Loucy (cell line): ENCODE results near the gene STIM1.

ENCODE experiments used
- H2AFZ ChIP-seq: fragments of 200-600 bp; sonication (generic); 2 replicates; pipeline ENCODE4 v1.6.0; 2016; ENCODE audit warnings: antibody characterized with exemption, mild to moderate bottlenecking, low read length, moderate library complexity
- H3F3A ChIP-seq: fragments of 200-600 bp; 2 replicates; pipeline ENCODE4 v1.6.0; 2016; ENCODE audit warnings: antibody characterized with exemption, low read depth, mild to moderate bottlenecking
- H3K27me3 ChIP-seq: fragments of 200-600 bp; sonication (generic); 2 replicates; pipeline ENCODE4 v1.6.1; 2014; ENCODE audit warnings: low read length, mild to moderate bottlenecking; ENCODE audit not compliant: insufficient read depth, poor library complexity, severe bottlenecking
- H3K36me3 ChIP-seq: fragments of 200-600 bp; sonication (generic); 2 replicates; pipeline ENCODE4 v1.6.1; 2016; ENCODE audit warnings: low read length; ENCODE audit not compliant: insufficient read depth
- H3K4me1 ChIP-seq: fragments of 200-600 bp; sonication (generic); 2 replicates; pipeline ENCODE4 v1.5.1; 2014; ENCODE audit warnings: low read length, mild to moderate bottlenecking; ENCODE audit not compliant: insufficient read depth, poor library complexity, severe bottlenecking
- H3K4me2 ChIP-seq: fragments of 200-600 bp; sonication (generic); 2 replicates; pipeline ENCODE4 v1.6.0; 2014; ENCODE audit warnings: antibody characterized with exemption, low read length, low read depth, mild to moderate bottlenecking; ENCODE audit not compliant: poor library complexity, severe bottlenecking
- H3K4me3 ChIP-seq: fragments of 200-600 bp; sonication (generic); 2 replicates; pipeline ENCODE4 v1.5.1; 2014; ENCODE audit warnings: low read length, mild to moderate bottlenecking, mixed read lengths; ENCODE audit not compliant: poor library complexity, severe bottlenecking
- H3K79me2 ChIP-seq: fragments of 200-600 bp; sonication (generic); 2 replicates; pipeline ENCODE4 v1.6.1; 2014; ENCODE audit warnings: low read length; ENCODE audit not compliant: insufficient read depth
- H3K9ac ChIP-seq: fragments of 200-600 bp; sonication (generic); 2 replicates; pipeline ENCODE4 v1.6.0; 2014; ENCODE audit warnings: mild to moderate bottlenecking, low read depth, low read length, moderate library complexity; ENCODE audit not compliant: poor library complexity, severe bottlenecking
- H3K9me2 ChIP-seq: fragments of 200-600 bp; sonication (generic); replicated peaks from 2 replicates; pipeline ENCODE4 v1.6.1; 2016; ENCODE audit warnings: low read depth, low read length, mixed read lengths
- H3K9me3 ChIP-seq: fragments of 200-600 bp; sonication (generic); 2 replicates; pipeline ENCODE4 v1.6.1; 2014; ENCODE audit warnings: mild to moderate bottlenecking, antibody characterized with exemption, low read length, low read depth; ENCODE audit not compliant: insufficient read depth
- H4K20me1 ChIP-seq: fragments of 200-600 bp; sonication (generic); 2 replicates; pipeline ENCODE4 v1.6.0; 2014; ENCODE audit warnings: antibody characterized with exemption, low read length, mild to moderate bottlenecking; ENCODE audit not compliant: insufficient read depth, poor library complexity, severe bottlenecking
- EZH2phosphoT487 ChIP-seq: fragments of 200-600 bp; IDR thresholded peaks from 2 replicates; pipeline ENCODE4 v1.6.1; 2018; ENCODE audit warnings: antibody characterized with exemption, mild to moderate bottlenecking, moderate library complexity, borderline replicate concordance
- TF ChIP-seq, protein P1 (sequence below): fragments of 200-600 bp; sonication (generic); conservative IDR thresholded peaks from 2 replicates; pipeline ENCODE4 v1.5.1; 2014; ENCODE audit warnings: mild to moderate bottlenecking, antibody characterized with exemption, low read length

The STIM1 gene

DNA sequence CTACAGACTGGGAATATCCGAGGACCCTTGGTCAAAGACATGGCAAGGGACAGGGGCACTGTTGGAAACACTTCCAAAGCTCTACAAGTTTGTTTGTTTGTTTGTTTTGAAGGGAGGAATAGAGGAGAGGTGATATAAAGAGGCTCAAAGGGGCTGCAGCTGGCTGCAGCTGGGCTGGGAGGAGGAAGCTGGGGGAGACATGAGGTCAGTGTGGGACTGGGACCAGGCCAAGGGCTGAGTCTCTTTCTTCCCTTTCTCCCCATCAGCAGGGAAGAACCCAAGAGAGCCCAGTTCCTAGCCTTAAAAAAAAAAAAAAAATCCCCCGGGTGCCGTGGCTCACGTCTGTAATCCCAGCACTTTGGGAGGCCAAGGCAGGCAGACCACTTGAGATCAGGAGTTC is 19.7 kb upstream of the STIM1 start:
- peak overlapping the region; percentile 88 for H3K4me3 ChIP-seq
- peak overlapping the region; percentile 92 for H3K9ac ChIP-seq
- no peaks in the 10 kb centered on the region for H3K9me2 ChIP-seq
- no peaks in the 10 kb centered on the region for H3K27me3 ChIP-seq
- no peak for TF ChIP-seq EZH2phosphoT487
- TF ChIP-seq, protein P1, sequence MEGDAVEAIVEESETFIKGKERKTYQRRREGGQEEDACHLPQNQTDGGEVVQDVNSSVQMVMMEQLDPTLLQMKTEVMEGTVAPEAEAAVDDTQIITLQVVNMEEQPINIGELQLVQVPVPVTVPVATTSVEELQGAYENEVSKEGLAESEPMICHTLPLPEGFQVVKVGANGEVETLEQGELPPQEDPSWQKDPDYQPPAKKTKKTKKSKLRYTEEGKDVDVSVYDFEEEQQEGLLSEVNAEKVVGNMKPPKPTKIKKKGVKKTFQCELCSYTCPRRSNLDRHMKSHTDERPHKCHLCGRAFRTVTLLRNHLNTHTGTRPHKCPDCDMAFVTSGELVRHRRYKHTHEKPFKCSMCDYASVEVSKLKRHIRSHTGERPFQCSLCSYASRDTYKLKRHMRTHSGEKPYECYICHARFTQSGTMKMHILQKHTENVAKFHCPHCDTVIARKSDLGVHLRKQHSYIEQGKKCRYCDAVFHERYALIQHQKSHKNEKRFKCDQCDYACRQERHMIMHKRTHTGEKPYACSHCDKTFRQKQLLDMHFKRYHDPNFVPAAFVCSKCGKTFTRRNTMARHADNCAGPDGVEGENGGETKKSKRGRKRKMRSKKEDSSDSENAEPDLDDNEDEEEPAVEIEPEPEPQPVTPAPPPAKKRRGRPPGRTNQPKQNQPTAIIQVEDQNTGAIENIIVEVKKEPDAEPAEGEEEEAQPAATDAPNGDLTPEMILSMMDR = no peak
- peaks cover 13% of the 10 kb centered on the region for H3F3A ChIP-seq
- no peaks in the 10 kb centered on the region; the same call in 1 of the 2 replicates for H3K36me3 ChIP-seq
- peaks cover 89% of the 10 kb centered on the region for H3K4me1 ChIP-seq
- H2AFZ ChIP-seq = no peak overlapping the region
- peaks cover 98% of the 10 kb centered on the region for H3K79me2 ChIP-seq
- H4K20me1 ChIP-seq = peaks cover 76% of the 10 kb centered on the region
- no peaks in the 10 kb centered on the region for H3K9me3 ChIP-seq
- H3K4me2 ChIP-seq = peak overlapping the region; percentile 92

DNA sequence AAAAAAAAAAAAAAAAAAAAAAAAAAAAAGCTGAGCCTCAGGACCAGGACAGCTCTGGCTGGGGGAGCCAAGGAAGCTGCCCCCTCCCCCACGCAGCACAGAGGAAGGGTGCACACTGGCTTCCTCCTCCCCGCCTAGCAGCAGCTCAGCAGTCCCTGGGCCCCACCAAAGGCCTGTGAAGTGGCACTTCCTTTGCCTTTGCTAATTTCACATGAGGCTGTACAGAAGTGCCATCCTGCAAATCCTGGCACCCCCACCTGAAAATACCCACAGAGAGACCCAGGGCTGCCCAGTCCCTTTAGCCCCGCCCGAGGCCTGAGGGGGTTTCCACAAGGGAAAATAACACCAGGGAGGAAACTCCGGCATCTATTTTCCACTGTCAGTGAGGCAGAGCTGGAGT is 18.6 kb upstream of the STIM1 start:
- no peak for TF ChIP-seq EZH2phosphoT487
- TF ChIP-seq, protein P1 = no peak
- Histone ChIP-seq H3K4me2 (peak overlapping the region; percentile 92), H3K9me2 (no peaks in the 10 kb centered on the region), H3K4me1 (peaks cover 81% of the 10 kb centered on the region), H3K36me3 (no peaks in the 10 kb centered on the region), H3K27me3 (no peaks in the 10 kb centered on the region), H3K9ac (peak overlapping the region; percentile 92), H4K20me1 (peaks cover 64% of the 10 kb centered on the region), H3F3A (peaks cover 13% of the 10 kb centered on the region), H3K4me3 (peak overlapping the region; percentile 88), H2AFZ (no peak overlapping the region), H3K9me3 (no peaks in the 10 kb centered on the region), H3K79me2 (peaks cover 87% of the 10 kb centered on the region)

DNA sequence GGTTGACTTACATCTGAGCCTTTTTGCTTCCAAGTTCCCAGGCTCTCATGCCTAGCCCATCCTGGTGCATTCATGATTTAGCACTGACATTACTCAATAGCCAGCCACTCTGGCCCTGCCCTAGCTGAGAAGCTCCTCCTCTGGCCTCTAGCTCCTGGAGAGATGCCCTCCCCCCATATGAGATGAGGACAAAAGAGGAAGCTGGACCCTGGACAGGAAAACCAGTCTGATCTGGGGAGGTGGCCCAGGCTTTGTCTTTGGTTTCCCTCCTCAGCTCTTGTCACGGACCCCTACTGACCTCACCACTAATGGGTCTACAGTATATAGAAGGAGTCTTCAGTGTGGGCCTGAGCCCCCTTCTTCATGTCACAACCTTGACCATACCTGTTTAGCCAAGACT is 17.7 kb upstream of the STIM1 start:
- H3K79me2 ChIP-seq = peaks cover 78% of the 10 kb centered on the region
- H3K4me1 ChIP-seq = peaks cover 75% of the 10 kb centered on the region
- H3K36me3 ChIP-seq = no peaks in the 10 kb centered on the region
- no peak overlapping the region for H2AFZ ChIP-seq
- H4K20me1 ChIP-seq = peaks cover 55% of the 10 kb centered on the region
- no peaks in the 10 kb centered on the region for H3K9me3 ChIP-seq
- no peaks in the 10 kb centered on the region for H3K9me2 ChIP-seq
- H3K4me2 ChIP-seq = peak overlapping the region; percentile 92
- H3F3A ChIP-seq = peaks cover 13% of the 10 kb centered on the region
- TF ChIP-seq EZH2phosphoT487 = no peak
- TF ChIP-seq, protein P1 = no peak
- peak overlapping the region; percentile 92 for H3K9ac ChIP-seq
- H3K4me3 ChIP-seq = peak overlapping the region; percentile 88
- H3K27me3 ChIP-seq = no peaks in the 10 kb centered on the region
